Mucosa of descending colon (tissue), 3 donors: ENCODE measurements around the gene TSPAN3. TPM values are rescaled to one million over a fixed set of nuclear protein-coding genes. Genes with fewer than 3 reads are reported as not detected.

Source experiments
- ATAC-seq: fragments of 200-7000 bp; cut with Tn5 transposase; one replicate; pipeline ENCODE4 v1.9.1; 2020; ENCODE audit warnings: mild to moderate bottlenecking, moderate library complexity
- DNase-seq, 3 donors: peaks; one replicate each; pipeline ENCODE4 v3.0.0-alpha.2; 2020
- H3K36me3 ChIP-seq: fragments of 200-600 bp; one replicate; pipeline ENCODE4 v1.8.0; 2021; ENCODE audit warnings: low read depth, mild to moderate bottlenecking
- H3K4me1 ChIP-seq: fragments of 200-600 bp; one replicate; pipeline ENCODE4 v1.8.0; 2021; ENCODE audit warnings: low read depth, mild to moderate bottlenecking
- H3K4me3 ChIP-seq: fragments of 200-600 bp; one replicate; pipeline ENCODE4 v1.8.0; 2021; ENCODE audit warnings: mild to moderate bottlenecking
- H3K9me3 ChIP-seq: fragments of 200-600 bp; one replicate; pipeline ENCODE4 v1.8.0; 2021; ENCODE audit warnings: mild to moderate bottlenecking
- CTCF ChIP-seq: fragments of 200-600 bp; IDR thresholded peaks from one replicate; pipeline ENCODE4 v1.8.0; 2022; ENCODE audit warnings: antibody characterized with exemption, mild to moderate bottlenecking
- intact Hi-C, 2 donors: fragments of 100-400 bp; cut with DNase I in 1 of 2; cut with micrococcal nuclease in 1 of 2; formaldehyde crosslinking; loops; one replicate each; pipeline versions ENCODE4 v1.11.0 to v1.11.1; 2022; cut with DNase I, micrococcal nuclease
- total RNA-seq, 3 donors: library from RNA; stranded (reverse); fragmentation: NEBNext Ultra II Directional in 2 of 3; extraction: Animal tissue kit (Norgen Biotek cat#: 25700) in 2 of 3; gene quantifications; one replicate each; pipeline versions ENCODE4 v1.2.1 to v1.2.4, GENCODE V29; 2021 to 2023
- donor health status: DM: no; HTN: no; CAD: no; lungs with moderate emphysema.
- donor health status: DM: no; HTN: no; CAD: no.
- donor health status: DM: no; HTN: yes; CAD: no.

TSPAN3 gene
- total RNA-seq, 3 donors from 2014 or later = 419 to 945 (median 666) TPM

- H3K4me3 ChIP-seq = no peak overlapping the region
- TF ChIP-seq CTCF = no peak
- H3K36me3 ChIP-seq = no peaks in the 10 kb centered on the region
- intact Hi-C loops = no loop called here
- ATAC-seq (peak; percentile 1), DNase-seq (no peak)
- no peaks in the 10 kb centered on the region for H3K4me1 ChIP-seq
- H3K9me3 ChIP-seq = no peaks in the 10 kb centered on the region
Observed at GRCh38 chr15:77035584-77035983, 35.3 kb downstream of the TSPAN3 start.

- Histone ChIP-seq H3K9me3 (no peaks in the 10 kb centered on the region), H3K4me1 (peaks cover 5% of the 10 kb centered on the region), H3K4me3 (no peak overlapping the region), H3K36me3 (no peaks in the 10 kb centered on the region)
- peak; percentile 45 to 75 (median 61) for DNase-seq
- intact Hi-C loops = no loop called here
- ATAC-seq = peak; percentile 53
- peak; percentile 39 for TF ChIP-seq CTCF
Observed at GRCh38 chr15:77034695-77035489, 36.0 kb downstream of the TSPAN3 start.

- Histone ChIP-seq H3K4me3 (no peak overlapping the region), H3K9me3 (no peaks in the 10 kb centered on the region), H3K36me3 (no peaks in the 10 kb centered on the region), H3K4me1 (peaks cover 14% of the 10 kb centered on the region)
- intact Hi-C loops = no loop called here
- no peak for TF ChIP-seq CTCF
- DNase-seq = peak in 1 of 3 donors; percentile 35
- no peak for ATAC-seq
Observed at GRCh38 chr15:77033729-77034671, 36.9 kb downstream of the TSPAN3 start.

GRCh38 chr15:77033417-77033728 lies 37.5 kb downstream of the TSPAN3 start:
- Histone ChIP-seq H3K9me3 (no peaks in the 10 kb centered on the region), H3K4me3 (no peak overlapping the region), H3K4me1 (peaks cover 15% of the 10 kb centered on the region), H3K36me3 (no peaks in the 10 kb centered on the region)
- no peak for TF ChIP-seq CTCF
- peak in 1 of 3 donors; percentile 34 for DNase-seq
- no peak for ATAC-seq
- intact Hi-C loops = no loop called here

GRCh38 chr15:77032647-77033416 lies 38.1 kb downstream of the TSPAN3 start:
- ATAC-seq (no peak), DNase-seq (peak in 2 of 3 donors; percentile 3 to 41)
- Histone ChIP-seq H3K36me3 (no peaks in the 10 kb centered on the region), H3K4me3 (no peak overlapping the region), H3K4me1 (peaks cover 20% of the 10 kb centered on the region), H3K9me3 (no peaks in the 10 kb centered on the region)
- no peak for TF ChIP-seq CTCF
- intact Hi-C loops = no loop called here
